ELF-1 (cell line): ENCODE results near the gene CTTNBP2.

Source experiments
- DNase-seq: peaks from one replicate; pipeline ENCODE4 v3.0.0-alpha.2; 2016; ENCODE audit warnings: low read depth, low spot score

The CTTNBP2 gene

DNA sequence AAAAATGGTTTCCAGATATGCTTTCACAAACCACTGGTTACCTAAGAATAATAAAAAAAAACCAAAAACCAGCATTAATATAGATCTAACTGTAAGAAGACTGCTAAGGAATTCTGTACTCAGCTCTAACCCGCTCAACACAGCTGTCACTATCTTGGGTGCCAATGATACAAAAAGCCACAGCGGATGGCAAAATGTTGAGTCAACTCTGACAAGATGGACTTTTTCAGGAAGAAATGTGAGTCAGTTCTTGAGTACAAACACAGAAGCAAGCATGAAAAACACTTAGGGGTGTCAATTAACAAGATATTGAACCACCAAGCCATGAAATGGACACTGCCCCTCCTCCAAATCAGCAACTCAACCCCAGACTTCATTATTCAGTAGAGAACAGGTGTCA is 55.0 kb downstream of the CTTNBP2 start:
- no peak for DNase-seq

DNA sequence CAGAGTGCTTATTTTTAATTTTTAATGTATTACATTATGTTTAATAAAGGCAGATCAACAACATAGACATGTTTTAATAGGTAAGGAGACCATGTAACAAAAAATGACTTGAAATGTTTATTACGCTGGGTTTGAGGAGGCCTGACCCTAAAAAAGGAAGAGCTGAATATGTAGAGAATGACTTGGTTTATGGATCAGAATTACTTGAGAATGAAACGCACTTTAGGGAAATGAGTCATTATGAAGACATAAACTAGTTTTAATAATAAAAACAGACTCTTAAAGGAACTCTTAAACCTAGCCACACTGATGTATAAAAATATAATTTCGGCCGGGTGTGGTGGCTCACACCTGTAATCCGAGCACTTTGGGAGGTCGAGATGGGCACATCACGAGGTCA is 56.5 kb downstream of the CTTNBP2 start:
- DNase-seq, result no peak

DNA sequence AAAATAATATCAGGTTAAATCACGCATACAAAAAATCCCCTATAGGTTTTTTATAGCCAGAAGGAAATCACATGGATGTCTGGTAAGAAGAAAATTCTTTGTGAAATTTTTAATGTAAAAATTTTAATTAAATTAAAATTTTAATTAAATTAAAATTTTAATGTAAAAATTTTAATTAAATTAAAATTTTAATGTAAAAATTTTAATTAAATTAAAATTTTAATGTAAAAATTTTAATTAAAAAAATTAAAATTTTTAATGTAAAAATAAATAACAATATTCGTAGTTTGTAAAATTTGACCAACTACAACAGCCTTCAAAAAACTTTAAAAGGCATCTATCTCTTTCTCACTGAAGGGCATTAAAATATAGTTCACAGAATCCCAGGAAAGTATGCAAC is 61.5 kb downstream of the CTTNBP2 start:
- no peak for DNase-seq

DNA sequence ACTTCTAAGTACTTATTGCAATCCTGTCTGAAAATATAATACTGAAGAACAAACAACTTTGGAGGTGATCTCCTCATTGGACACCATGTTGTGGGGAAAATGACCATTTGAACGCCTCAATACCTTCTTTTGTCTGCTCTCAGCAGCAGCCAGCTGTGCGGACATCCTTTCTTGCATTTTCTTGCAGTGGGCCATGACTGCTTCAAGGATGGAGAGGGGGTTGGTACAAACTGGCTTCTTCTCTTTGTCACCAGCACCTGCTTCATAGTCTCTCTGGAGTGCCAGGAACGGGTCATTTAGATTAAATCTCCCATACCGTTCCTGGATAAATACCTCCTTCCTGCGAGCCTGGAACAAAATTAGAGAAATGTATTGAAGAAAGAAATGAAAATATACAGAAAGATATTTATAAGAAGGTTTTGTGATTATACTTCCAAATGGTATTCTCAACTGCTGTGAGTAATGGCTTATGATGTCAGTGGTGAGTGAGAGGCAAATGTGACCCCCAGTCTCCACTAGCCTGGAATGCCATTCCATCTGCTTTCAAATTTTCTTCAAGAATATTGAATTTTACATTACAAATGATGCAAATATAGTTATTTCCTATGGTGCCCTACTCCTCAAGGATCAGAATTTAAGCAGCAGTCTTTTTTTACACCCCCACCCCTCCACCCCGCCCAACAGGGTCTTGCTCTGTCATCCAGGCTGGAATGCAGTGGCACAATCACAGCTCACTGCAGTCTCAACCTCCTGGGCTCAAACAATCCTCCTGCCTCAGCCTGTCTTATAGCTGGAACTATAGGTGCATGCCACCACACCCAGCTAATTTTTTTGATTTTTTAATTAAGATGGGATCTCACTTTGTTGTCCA is 62.4 kb downstream of the CTTNBP2 start:
- DNase-seq, result no peak

DNA sequence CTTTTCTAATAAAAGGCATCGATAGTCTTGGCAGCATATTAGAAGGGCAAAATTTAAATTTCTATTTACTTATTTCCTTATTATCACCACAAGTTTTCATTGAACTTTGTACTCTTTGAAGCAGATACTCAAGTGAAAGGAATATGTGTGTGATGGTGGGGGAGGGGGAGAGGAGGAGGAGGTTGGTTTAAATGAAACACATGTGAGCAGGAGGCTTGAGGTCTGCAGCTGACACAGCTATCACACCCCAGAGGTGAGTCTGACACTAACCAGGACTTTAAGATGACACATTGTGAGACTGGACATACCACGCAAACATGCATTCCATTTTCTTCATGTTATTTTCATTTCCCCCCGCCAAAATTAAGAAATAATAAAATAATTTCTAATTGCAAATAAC is 63.3 kb downstream of the CTTNBP2 start:
- no peak for DNase-seq

DNA sequence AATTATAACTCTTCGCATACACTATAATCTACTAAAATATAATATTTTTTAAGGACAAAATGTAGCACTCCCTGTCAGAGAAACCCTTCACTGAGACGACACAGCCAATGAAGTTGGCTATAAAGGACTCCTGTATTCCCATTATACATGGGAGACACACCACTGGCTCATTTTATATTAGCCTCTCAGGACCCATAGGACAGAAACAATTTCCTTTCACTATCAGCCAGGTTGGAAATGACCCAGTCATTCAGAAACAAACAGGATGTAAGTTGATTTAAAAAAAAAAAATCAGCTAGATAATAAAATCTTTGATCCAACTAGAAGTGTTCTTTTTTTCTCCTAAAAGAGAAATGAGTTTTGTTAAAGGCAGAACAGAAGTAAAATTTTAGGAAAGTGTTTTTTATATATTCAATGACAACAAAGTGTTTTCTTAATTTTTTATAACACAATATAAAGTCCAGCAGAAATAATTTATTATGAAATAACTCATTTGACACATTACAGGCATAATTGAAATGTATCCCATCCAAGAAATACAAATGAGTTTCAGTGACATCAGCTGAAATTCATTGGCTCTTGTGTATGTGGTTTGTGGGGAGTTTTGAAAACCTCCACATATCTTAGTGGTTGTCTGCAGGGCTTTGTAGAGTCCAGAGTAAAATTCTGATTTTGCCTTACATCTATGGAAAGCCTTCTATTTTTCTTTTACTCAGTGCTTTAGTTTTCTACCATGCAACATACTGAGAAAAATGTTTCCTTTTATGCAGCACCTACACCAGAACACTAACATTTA is 64.1 kb downstream of the CTTNBP2 start:
- no peak for DNase-seq

DNA sequence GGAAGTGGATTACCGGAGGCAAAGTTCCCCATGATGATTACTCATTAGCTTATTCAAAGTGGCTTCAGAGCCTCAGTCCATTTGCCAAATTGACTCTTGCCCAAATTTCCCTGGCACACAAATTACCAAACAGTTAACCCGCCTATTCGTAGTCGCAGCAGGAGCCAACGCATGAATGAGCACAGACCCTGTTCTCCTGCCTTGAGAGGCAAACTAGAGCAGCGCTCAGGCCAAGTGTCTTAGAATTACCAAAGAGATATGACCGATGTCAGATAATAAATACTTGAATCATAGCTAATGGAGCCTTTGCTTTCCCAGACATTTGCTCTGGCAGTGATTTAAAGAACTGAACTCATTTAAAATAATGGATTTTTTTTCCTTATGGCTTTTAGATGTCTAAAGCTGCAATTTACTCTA is 64.9 kb downstream of the CTTNBP2 start:
- no peak for DNase-seq

DNA sequence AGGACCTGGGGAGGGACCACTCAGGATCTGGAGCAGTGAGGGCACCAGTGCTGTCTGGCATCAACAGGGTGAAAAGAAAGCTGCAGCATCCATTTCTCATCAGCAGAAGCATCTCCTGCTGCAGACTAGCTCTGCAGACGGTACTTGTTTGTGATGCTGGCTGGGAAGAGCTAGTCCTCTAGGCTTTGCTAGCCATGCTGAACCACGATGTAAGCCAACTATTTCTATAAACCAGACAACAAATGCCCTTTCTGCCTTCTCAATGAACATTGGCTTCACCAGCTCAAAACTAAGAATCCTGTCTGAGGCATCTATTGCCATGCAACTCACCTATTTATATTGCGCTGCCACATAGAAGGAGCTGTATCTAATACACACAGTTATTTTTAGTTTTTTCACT is 65.6 kb downstream of the CTTNBP2 start:
- DNase-seq, result no peak

DNA sequence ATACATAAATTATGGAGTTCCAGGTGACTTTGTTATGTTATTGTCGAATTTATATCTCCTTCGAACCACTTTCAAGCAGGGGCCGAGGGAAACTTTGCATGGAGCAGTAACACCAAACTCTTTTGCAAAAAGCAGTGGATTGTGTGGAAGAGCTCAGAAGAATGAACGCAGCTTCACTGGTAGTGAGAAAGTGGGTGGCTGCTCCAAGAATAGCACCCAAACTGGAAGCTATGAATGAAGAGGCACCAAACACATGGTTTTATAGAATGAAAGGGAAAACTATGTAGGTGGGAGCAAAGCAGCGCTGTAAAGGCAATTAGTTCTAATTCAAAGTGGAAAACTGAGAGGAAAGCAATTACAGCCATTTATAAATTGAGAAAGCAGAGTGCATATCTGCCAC is 67.2 kb downstream of the CTTNBP2 start:
- DNase-seq, result no peak

DNA sequence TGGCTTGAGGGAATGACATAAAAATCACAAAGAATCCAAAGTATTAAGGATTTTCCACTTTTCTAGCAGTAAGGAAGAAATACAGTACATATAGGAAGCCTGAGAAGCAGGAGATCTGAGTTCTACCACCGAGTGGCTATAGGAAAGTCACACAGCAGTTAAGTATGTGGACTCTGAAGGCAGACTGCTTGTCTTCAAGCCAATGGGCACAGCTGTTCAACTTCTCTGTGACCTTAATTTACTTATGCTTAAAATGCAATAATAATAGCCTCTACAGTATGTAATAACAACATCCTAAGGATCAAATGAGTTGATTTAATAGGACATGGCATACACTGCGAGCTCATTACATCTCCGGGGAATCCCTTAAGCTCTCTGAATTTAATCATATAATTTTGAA is 68.0 kb downstream of the CTTNBP2 start:
- no peak for DNase-seq

DNA sequence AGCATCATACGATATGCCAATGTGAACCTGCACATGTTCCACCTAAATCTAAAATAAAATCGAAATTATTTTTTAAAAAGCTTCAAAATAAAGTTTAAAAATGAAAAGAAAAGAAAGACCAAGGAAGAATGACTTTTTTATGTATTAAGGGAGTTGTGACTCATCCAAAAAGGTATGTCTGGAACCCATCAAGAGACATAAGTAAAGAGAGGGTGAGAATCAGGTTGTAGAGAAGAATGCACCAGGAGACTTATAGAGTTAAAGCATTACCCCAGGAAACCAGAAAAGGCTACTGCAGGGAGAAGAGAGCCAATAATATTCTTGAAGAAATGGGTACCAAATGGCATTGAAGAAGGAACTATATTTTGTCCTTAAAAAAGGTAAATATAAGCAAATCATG is 69.8 kb downstream of the CTTNBP2 start:
- DNase-seq, result no peak

DNA sequence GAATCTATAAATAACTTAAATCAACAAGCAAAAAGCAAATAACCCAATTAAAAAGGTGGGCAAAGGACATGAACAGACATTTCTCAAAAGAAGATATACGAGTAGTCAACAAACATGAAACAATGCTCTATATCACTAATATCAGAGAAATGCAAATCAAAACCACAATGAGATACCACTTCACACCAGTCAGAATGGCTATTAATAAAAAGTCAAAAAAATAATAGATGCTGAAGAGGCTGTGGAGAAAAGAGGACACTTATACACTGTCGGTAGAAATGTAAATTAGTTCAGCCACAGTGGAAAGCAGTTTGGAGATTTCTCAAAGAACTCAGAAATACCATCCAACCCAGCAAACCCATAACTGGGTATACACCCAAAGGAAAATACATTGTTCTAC is 70.6 kb downstream of the CTTNBP2 start:
- DNase-seq, result no peak

DNA sequence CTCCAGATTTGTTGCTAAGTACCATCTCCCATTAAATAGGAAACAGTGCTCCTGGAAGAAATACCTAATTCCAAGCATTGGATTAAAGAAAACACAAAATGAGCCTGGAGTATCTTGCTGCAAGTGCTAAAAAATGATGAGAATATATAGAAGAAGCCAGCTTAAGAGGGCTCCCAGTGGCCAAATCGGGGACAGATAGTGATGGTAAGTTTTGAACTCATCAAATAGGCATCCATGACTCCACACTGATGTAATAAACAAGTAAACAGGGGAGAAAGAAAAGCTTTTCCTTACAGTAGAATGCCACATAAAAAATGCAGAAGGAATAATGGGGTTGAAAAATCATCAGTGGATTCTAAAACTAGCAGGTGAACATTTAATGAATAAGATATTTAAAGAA is 72.4 kb downstream of the CTTNBP2 start:
- DNase-seq, result no peak

DNA sequence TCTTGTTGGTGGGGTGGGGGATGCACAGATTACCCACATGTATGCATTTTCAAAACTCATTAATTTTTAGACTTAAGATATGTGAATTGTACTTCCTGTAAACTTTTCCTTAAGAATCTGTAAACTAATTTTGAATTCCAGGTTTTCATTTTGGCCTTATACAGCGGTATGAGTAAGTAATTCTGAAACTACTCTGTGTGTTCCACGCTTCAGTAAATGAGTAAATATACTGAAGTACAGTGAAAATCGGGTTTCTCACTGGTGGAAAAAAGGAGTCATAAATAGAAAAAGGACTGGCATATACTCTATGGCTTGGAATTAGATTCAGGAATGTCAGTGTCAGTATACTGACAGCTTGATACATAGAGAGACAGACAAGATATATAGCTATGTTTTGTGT is 72.8 kb downstream of the CTTNBP2 start:
- no peak for DNase-seq

DNA sequence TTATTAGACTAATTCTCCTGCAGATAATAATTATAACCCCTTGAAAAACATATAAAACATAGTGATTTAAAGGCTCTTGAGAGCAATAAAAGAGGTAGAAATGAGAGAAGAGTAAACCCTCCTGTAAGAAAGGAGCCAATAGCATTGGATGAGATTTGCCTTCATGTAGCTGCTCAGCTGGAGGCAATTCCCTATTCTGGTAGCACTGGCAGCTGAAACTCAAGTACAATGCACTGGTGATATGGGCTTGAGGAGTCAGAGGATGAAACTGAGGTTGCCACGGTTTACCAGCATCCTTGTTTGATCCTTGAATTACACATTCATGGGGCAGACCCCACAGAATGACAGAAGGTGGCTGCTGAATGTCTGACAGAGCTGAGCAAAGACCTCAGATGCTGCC is 76.4 kb downstream of the CTTNBP2 start:
- DNase-seq, result no peak

DNA sequence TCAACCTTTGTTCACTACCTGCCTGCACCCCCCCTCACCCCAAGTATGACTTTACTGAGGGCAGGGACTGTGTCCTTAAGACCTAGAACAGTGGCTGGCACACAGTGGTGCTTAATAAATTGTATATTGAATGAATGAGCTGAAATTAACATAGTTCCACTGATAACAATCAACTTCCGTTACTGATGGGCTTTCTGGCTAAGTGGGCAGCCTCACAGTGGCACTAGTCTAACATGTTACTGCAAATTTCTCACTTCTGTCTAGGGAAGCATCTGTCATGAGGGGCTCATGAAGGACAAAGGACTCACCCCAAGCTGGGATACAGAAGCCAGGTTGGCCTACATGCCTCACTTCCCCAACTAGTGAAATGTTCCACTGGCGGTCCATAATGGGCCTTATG is 79.3 kb downstream of the CTTNBP2 start:
- DNase-seq, result no peak

DNA sequence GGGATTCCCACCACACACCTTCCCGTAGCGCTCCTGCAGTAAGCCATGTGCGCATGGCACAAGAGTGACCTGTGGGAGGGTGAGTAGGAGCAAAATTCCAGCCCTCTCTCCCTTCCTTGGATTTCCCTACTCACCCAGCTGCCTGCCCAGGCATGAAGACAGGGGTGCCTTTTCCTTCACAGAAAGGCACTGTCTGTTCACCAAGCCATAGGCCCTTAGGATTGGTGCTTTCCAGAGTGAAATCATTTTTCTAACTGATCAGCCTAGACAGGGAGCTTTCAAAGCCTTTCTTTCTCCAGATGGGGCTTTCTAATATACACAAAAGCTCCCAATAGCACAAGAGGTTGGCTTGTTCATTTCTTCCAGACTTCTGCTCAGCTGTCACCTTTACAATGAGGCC is 79.7 kb downstream of the CTTNBP2 start:
- DNase-seq, result no peak

DNA sequence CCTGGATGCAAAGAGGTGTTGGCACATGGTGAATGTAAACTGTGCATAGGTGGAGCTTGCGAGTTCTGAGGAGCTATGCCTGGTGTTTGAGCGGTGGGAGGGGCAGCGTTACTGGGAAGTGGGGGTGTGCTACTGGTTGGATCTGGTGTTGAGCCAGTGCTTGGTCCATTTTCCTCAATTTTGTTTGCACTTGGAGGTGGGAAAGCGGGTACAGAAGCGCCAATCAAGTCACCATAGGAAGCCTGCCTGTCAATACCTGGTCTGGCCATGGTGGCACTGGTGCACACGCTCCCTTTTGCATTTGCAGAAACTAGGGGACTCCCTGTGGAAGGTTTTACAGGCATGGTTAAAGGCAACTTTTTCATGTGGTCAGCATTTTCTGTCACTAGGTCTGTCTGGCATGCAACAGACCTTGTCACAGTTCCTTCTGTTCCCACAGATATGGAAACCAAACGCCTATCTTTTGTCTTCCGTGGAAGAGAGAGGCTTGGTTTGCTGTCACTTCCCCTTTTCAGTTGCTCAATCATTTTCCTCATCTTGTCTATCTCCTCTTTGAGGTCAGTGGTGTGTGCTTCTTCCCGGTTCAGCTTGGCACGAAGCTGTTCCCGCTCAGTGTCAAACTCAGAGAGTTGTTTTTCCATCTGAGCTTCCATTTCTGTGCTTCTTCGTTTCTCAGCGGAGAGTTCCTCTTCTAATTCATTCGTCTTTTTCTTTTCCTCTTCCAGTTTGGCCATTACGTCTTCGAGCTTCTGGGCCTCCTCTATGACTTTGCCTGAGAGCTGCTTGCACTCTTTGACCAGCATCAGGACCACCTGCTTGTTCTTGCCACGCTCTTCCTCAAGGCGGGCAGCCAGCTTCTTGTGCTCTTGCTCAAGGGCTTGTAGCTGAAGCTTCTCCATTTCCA is 81.1 kb downstream of the CTTNBP2 start:
- no peak for DNase-seq

DNA sequence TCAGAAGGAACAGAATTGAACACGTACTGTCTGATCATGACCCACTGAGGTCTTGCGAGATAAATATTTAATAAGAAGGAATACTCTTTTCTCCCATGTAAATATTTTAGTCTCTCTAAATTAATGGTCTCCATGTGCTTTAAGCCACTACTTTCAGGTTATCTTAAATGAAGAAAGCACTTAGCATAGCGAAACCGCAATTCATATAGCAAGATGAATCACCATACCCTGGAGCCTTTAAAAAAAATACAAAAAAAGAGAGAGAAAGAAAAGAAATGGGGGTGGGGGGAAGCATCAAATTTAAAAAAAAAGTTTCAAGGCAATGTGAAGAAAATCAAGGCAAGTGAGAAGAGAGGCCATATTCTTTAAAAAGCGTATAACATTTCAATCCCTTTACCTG is 82.5 kb downstream of the CTTNBP2 start:
- no peak for DNase-seq

DNA sequence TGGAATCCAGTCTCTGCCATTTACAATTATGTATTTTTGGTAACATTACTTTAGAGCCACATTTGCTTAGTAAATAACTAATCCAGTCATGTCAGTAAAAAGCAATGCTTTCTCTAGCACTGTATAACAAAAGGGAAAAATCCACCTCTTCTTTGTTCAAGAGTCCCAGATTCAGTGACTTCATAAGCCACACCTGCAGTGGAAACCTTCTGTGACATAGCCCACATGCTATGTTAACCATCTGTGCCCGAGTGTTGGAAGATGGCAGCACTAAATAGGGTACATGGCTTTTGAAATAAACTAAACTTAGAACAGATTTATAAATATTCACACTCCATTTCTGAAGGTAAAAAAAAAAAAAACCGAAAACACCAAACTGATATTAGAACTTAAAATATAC is 83.0 kb downstream of the CTTNBP2 start:
- DNase-seq, result no peak

DNA sequence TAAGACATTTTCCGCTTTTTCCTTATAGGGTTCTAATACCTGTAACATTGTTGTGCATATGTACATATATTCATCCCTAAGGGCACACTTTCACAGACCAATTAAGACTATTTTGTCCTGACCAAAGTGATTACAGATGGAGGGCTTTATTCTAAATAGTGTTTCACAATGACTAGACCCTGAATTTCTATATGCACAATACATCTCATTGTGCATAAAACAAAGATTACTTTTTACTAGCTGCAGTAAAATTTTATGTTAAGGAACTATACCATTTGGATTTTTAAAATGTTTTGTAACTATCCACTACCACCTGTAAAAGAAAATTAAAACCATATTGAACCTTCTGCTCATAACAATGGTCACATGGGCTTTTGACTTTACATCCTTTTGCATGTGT is 87.8 kb downstream of the CTTNBP2 start:
- DNase-seq, result no peak

DNA sequence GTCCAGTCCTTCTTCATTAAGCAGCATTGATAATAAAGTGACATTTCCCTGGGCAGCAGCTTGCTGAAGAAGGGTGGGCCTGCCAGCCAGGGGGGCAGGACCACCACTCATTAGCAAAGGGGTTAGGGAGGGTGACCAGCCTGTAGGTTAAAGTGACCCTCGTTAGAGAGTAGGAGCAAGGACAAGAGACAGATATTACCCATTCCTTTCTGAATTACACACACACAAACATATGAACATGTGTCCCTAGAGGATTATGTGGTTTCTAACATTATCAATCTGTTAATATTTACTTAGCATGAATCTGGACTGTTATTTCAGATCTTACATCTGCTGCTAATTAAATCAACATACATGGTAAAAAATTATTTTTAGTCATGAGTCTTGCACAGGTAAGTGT is 88.9 kb downstream of the CTTNBP2 start:
- no peak for DNase-seq
